ENCODE measurements around the gene MTM1. TPM values are rescaled to one million over a fixed set of nuclear protein-coding genes. Genes with fewer than 3 reads are reported as not detected.

MTM1 gene
- total RNA-seq, 1 experiment from 2014 or later, result 6.4 TPM

DNA sequence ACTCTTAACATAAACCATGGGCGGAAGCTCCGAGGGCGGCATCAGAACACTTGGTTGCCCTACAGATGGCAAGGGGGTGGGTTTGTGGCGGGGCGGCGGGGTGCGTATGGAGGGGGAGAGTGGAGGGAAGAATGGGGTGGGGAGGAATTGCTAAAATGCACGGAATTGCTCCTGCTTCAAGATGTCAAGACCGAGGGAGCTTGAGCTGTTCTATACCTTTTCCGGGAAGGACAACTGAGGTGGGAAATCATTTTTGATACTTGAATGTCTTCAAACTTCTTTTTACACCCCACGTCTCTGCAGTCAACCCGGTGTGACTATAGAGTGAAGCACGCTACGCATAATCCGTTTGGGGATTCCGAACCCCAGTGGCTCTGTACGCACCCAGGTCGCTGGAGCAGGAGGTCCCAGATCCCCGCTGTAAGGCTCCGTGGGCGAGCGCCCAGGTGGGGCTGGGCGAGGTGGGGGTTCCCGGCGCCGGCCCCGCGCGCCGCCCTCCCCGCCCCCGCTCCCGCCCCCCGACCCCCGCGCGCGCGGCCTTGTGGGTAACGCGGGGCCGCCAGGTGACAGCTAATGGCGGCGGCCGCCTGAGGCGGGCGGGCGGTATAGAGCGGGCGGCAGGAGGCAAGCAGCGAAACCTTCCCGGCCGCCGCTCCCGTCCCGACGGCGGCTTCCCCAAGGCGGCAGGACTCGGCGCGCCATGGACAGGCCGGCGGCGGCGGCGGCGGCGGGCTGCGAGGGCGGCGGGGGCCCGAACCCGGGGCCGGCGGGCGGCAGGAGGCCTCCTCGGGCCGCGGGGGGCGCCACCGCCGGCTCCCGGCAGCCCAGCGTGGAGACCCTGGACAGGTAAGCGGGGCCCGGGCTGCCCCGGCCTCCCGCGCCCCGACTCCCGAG, 124.7 kb downstream of the MTM1 start, which contains the start of gene MTMR1:
MTMR1 (plus strand) TSS at position 566 of the 894 bp plus-strand sequence; CDS start at position 701, 135 bp downstream.
- H3K79me1 ChIP-seq (ENCODE audit: insufficient read depth, low read depth, low read length, poor library complexity, severe bottlenecking), result no peaks in the 10 kb centered on the region
- H4K91ac ChIP-seq (ENCODE audit: insufficient read length, low read depth, low read length), result no peak within 1 kb of the TSS
- peak within 1 kb of the TSS; percentile 75 for H2AFZ ChIP-seq (ENCODE audit: low read length)
- H2BK120ac ChIP-seq (ENCODE audit: low read depth, low read length, poor library complexity, severe bottlenecking), result no peak within 1 kb of the TSS
- H3K9me3 Mint-ChIP-seq, result peaks cover 75 to 80% of the 10 kb centered on the region in 2 experiments
- H3K9ac ChIP-seq (ENCODE audit: extremely low read depth, insufficient read length, low read length), result peak within 1 kb of the TSS; percentile 65
- peak within 1 kb of the TSS; percentile 50 for H3K18ac ChIP-seq (ENCODE audit: insufficient read length, low read depth, low read length)
- H4K5ac ChIP-seq (ENCODE audit: insufficient read length, low read depth, low read length), result no peak within 1 kb of the TSS
- no peak within 1 kb of the TSS for H3K56ac ChIP-seq (ENCODE audit: insufficient read length, low read depth, low read length)
- H3K27me3 ChIP-seq (ENCODE audit: insufficient read depth, low read length), result no peaks in the 10 kb centered on the region
- H3K4me2 ChIP-seq (ENCODE audit: insufficient read depth, insufficient read length, low read length), result peak within 1 kb of the TSS; percentile 82
- peaks cover 8 to 28% (median 15%) of the 10 kb centered on the region in 3 experiments; a peak in 6 of 7 replicates for H3K36me3 Mint-ChIP-seq (ENCODE audit: insufficient read depth in 1 of 3, low read depth in 3 of 3)
- no peak within 1 kb of the TSS for H4K8ac ChIP-seq (replicated peaks; ENCODE audit: insufficient read length, low read depth, low read length)
- no peak within 1 kb of the TSS for H2BK20ac ChIP-seq (ENCODE audit: low read depth, low read length, poor library complexity, severe bottlenecking)
- no peak within 1 kb of the TSS; a peak in 1 of 7 replicates for H3K27ac Mint-ChIP-seq
- TF ChIP-seq, protein P1, sequence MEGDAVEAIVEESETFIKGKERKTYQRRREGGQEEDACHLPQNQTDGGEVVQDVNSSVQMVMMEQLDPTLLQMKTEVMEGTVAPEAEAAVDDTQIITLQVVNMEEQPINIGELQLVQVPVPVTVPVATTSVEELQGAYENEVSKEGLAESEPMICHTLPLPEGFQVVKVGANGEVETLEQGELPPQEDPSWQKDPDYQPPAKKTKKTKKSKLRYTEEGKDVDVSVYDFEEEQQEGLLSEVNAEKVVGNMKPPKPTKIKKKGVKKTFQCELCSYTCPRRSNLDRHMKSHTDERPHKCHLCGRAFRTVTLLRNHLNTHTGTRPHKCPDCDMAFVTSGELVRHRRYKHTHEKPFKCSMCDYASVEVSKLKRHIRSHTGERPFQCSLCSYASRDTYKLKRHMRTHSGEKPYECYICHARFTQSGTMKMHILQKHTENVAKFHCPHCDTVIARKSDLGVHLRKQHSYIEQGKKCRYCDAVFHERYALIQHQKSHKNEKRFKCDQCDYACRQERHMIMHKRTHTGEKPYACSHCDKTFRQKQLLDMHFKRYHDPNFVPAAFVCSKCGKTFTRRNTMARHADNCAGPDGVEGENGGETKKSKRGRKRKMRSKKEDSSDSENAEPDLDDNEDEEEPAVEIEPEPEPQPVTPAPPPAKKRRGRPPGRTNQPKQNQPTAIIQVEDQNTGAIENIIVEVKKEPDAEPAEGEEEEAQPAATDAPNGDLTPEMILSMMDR (conservative IDR thresholded peaks at IDR 0.05), result no peak
- H3K23me2 ChIP-seq (ENCODE audit: insufficient read length, low read depth, low read length, poor library complexity, severe bottlenecking), result peaks cover 9% of the 10 kb centered on the region
- no peak within 1 kb of the TSS for H2BK12ac ChIP-seq (ENCODE audit: insufficient read length, low read depth, low read length)
- H2BK15ac ChIP-seq (ENCODE audit: low read depth, low read length), result no peak within 1 kb of the TSS
- H2AK5ac ChIP-seq (ENCODE audit: insufficient read length, low read length), result no peak within 1 kb of the TSS
- no peaks in the 10 kb centered on the region for H4K20me1 ChIP-seq (ENCODE audit: control insufficient read depth, insufficient read depth, insufficient read length)
- peaks cover 6% of the 10 kb centered on the region for H3K9me3 ChIP-seq (ENCODE audit: control insufficient read depth, low read depth, low read length)
- H2BK5ac ChIP-seq (ENCODE audit: insufficient read length, low read length), result no peak within 1 kb of the TSS
- no peak within 1 kb of the TSS for H3T11ph ChIP-seq (ENCODE audit: low read length)
- WGBS (ENCODE audit: extremely low coverage, insufficient read length, low lambda C conversion rate), result no CpG with 5 or more reads among the region's 92 CpGs
- H3K4me3 Mint-ChIP-seq, result peak within 1 kb of the TSS; percentile 73 to 80
- no peak within 1 kb of the TSS; the same call in 1 of the 2 replicates for H3K14ac ChIP-seq (ENCODE audit: insufficient read depth, low read length)
- no peak within 1 kb of the TSS for H3K23ac ChIP-seq (ENCODE audit: insufficient read length, low read depth, low read length)
- H3K4me1 Mint-ChIP-seq, result peaks cover 20 to 21% of the 10 kb centered on the region in 2 experiments
- H3K79me2 ChIP-seq (ENCODE audit: insufficient read depth, low read length), result no peaks in the 10 kb centered on the region; the same call in 1 of the 2 replicates
- no peak within 1 kb of the TSS for H3K4ac ChIP-seq (ENCODE audit: low read depth, low read length)
- DNase-seq, result no peak
- H3K4me1 ChIP-seq (ENCODE audit: insufficient read depth, low read length), result peaks cover 2% of the 10 kb centered on the region; the same call in 1 of the 2 replicates
- H3K27me3 Mint-ChIP-seq (ENCODE audit: low read depth), result peaks cover 2% of the 10 kb centered on the region; the same call in 1 of the 2 replicates
- no peak within 1 kb of the TSS for H3K27ac ChIP-seq (ENCODE audit: insufficient read length, low read depth, low read length)

Measured in H9 (cell line).